Esophagus squamous epithelium (tissue), 4 donors: Measurements from ENCODE around the gene CDC42BPA.

Experiments used
- POLR2A ChIP-seq, 4 donors: fragments of 450-650 bp; IDR thresholded peaks; one replicate each; pipeline ENCODE4 v1.6.1; 2017; ENCODE audit warnings: antibody characterized with exemption in 4 of 4, mild to moderate bottlenecking in 4 of 4, moderate library complexity in 3 of 4
- TF ChIP-seq, protein P1 (sequence below), 6 experiments: fragments of 450-650 bp in 4 of 6; fragments of 200-600 bp in 2 of 6; sonication (generic) in 2 of 6; IDR thresholded peaks; one replicate each; pipeline ENCODE4 v1.5.1; 2016 to 2019; ENCODE audit warnings: antibody characterized with exemption in 6 of 6, mild to moderate bottlenecking in 4 of 6, moderate library complexity in 4 of 6

GRCh38 chr1:226957714-226958113 lies 360.6 kb downstream of the CDC42BPA start:
- TF ChIP-seq, protein P1, sequence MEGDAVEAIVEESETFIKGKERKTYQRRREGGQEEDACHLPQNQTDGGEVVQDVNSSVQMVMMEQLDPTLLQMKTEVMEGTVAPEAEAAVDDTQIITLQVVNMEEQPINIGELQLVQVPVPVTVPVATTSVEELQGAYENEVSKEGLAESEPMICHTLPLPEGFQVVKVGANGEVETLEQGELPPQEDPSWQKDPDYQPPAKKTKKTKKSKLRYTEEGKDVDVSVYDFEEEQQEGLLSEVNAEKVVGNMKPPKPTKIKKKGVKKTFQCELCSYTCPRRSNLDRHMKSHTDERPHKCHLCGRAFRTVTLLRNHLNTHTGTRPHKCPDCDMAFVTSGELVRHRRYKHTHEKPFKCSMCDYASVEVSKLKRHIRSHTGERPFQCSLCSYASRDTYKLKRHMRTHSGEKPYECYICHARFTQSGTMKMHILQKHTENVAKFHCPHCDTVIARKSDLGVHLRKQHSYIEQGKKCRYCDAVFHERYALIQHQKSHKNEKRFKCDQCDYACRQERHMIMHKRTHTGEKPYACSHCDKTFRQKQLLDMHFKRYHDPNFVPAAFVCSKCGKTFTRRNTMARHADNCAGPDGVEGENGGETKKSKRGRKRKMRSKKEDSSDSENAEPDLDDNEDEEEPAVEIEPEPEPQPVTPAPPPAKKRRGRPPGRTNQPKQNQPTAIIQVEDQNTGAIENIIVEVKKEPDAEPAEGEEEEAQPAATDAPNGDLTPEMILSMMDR (IDR thresholded peaks at IDR 0.05) = no peak
- TF ChIP-seq POLR2A (IDR thresholded peaks at IDR 0.05) = no peak
